CD4-positive, CD25-positive, alpha-beta regulatory T cell (primary cell): Measurements from ENCODE around the gene RPS6KA2. TPM values are rescaled to one million over a fixed set of nuclear protein-coding genes. Genes with fewer than 3 reads are reported as not detected.
A peak's percentile ranks its signal among the peaks of the same experiment; 100 is the strongest.
"Not testable (repeated sequence)": the region's sequence is repeated elsewhere in the genome, so short reads cannot be mapped to it uniquely, and the experiment has no call there.

Source experiments
- ATAC-seq, 2 donors: fragments of 150-1000 bp; cut with Tn5 transposase; one replicate each; pipeline ENCODE4 v1.10.0; 2021; ENCODE audit warnings: low read depth in 2 of 2, moderate number of reproducible peaks in 2 of 2, moderate library complexity in 1 of 2
- DNase-seq, 3 donors: peaks; one replicate each; pipeline versions ENCODE4 v3.0.0 to v3.0.0-alpha.2; 2012 to 2022; ENCODE audit warnings: mixed read lengths in 1 of 3
- H3K27ac ChIP-seq: one replicate; pipeline ENCODE4 v1.7.0; 2013; ENCODE audit warnings: mild to moderate bottlenecking, low read length; ENCODE audit not compliant: insufficient read depth, poor library complexity, severe bottlenecking
- H3K27me3 ChIP-seq: one replicate; pipeline ENCODE4 v1.7.0; 2013; ENCODE audit warnings: low read length; ENCODE audit not compliant: control insufficient read depth, insufficient read depth
- H3K36me3 ChIP-seq: one replicate; pipeline ENCODE4 v1.7.0; 2013; ENCODE audit warnings: mild to moderate bottlenecking, low read length, moderate library complexity; ENCODE audit not compliant: control insufficient read depth, insufficient read depth
- H3K4me1 ChIP-seq: 2 replicates; pipeline ENCODE4 v1.7.0; 2013; ENCODE audit warnings: mild to moderate bottlenecking, low read length; ENCODE audit not compliant: insufficient read depth, control insufficient read depth, poor library complexity, severe bottlenecking
- H3K4me3 ChIP-seq: one replicate; pipeline ENCODE4 v1.7.0; 2013; ENCODE audit warnings: low read depth, mild to moderate bottlenecking, low read length, moderate library complexity
- H3K9me3 ChIP-seq, 2 experiments: 1 replicate in 1 of 2; 2 replicates in 1 of 2; pipeline ENCODE4 v1.7.0; 2013; ENCODE audit warnings: low read length in 2 of 2, mild to moderate bottlenecking in 1 of 2, moderate library complexity in 1 of 2; ENCODE audit not compliant: control insufficient read depth in 2 of 2
- H3K27ac Mint-ChIP-seq, 3 donors: one replicate each; pipeline ENCODE4 v1.8.0; 2020 to 2022; ENCODE audit warnings: mild to moderate bottlenecking in 3 of 3, mixed read lengths in 3 of 3, moderate library complexity in 2 of 3
- H3K27me3 Mint-ChIP-seq: one replicate; pipeline ENCODE4 v1.8.0; 2022; ENCODE audit warnings: mild to moderate bottlenecking, mixed read lengths
- H3K36me3 Mint-ChIP-seq: one replicate; pipeline ENCODE4 v1.8.0; 2020; ENCODE audit warnings: mixed read lengths
- H3K4me1 Mint-ChIP-seq, 4 donors: one replicate each; pipeline ENCODE4 v1.8.0; 2020 to 2022; ENCODE audit warnings: mixed read lengths in 4 of 4, mild to moderate bottlenecking in 1 of 4
- H3K4me3 Mint-ChIP-seq, 4 donors: one replicate each; pipeline ENCODE4 v1.8.0; 2020 to 2022; ENCODE audit warnings: mild to moderate bottlenecking in 4 of 4, mixed read lengths in 4 of 4, moderate library complexity in 3 of 4
- H3K9me3 Mint-ChIP-seq, 7 donors: one replicate each; pipeline ENCODE4 v1.8.0; 2020 to 2022; ENCODE audit warnings: mixed read lengths in 7 of 7, mild to moderate bottlenecking in 3 of 7, moderate library complexity in 2 of 7
- polyA plus RNA-seq, 4 donors: library from polyadenylated mRNA; unstranded; fragments of 300-500 nt; fragmentation: Illumina TruSeq; gene quantifications; one replicate each; pipeline ENCODE4 v1.2.3, GENCODE V29; 2021
- total RNA-seq: library from RNA; stranded (reverse); gene quantifications from one replicate; pipeline ENCODE4 v1.2.3, GENCODE V29; 2022

The RPS6KA2 gene
- total and polyA plus RNA-seq, 5 donors from 2014 or later = 3.3 to 7.4 (median 5.2) TPM

DNA sequence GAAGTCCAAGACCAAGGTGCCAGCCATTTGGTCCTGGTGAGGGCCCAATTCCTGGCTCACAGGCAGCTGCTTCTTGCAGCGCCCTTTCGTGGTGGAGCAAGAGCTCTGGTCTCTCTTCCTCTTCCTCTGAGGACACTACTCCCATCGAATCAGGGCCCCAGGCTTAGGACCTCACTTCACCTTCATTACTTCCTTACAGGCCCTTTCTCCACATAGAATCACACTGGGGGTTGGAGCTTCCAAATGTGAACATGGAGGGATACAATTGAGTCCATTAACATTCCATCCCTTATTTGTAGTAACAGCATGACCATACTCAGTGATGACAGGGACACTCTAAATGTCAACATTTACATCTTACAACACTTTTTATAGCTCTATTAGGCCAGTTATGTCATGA, 42.9 kb downstream of the RPS6KA2 start:
- Mint-ChIP-seq H3K4me3 (no peak overlapping the region), H3K36me3 (peaks cover under 1% of the 10 kb centered on the region), H3K9me3 (no peaks in the 10 kb centered on the region), H3K27me3 (peaks cover 4% of the 10 kb centered on the region), H3K4me1 (peaks cover 0 to 11% (median 6%) of the 10 kb centered on the region in 4 donors), H3K27ac (peak overlapping the region in 1 of 3 donors; percentile 21)
- Histone ChIP-seq H3K4me3 (no peak overlapping the region), H3K9me3 (no peaks in the 10 kb centered on the region), H3K27ac (no peak overlapping the region), H3K36me3 (no peaks in the 10 kb centered on the region), H3K4me1 (no peaks in the 10 kb centered on the region), H3K27me3 (no peaks in the 10 kb centered on the region)
- DNase-seq (no peak), ATAC-seq (no peak)

DNA sequence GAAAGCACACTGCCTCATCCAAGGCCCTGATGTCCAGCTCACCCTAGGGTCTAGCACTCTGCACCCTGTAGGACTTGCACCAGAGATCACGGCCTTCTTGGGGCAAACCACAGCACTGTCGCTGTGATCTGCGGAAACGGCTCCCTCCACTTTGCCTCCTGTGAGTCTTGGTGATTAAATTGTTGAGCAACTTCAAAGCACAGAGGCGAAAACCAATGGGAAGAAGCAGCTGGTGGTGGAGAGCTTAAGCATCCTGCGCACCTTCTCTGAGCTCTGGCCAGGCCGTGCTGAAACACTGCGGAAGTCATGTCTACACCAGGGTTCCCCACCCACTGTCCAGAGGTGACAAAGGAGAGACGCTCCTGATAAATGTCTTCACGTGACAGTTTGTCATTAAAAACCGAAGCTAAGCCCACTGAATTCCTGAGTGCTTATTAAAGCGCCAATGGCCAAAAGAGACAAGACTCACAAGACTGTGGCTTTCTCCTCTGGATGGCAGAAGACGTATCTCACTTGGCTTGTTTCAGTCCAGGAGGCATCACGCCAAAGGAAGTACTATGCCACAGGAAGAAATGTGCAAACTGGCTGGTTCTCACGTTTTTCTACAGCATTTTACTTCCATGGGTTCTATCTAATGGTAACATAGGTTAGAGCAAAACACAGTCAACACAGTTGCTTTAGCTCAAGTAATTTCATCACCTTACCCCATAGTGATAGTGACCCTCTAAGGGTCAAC, 43.7 kb downstream of the RPS6KA2 start:
- H3K27ac Mint-ChIP-seq = peak overlapping the region in 1 of 3 donors; percentile 21
- peaks cover 0 to 4% (median 2%) of the 10 kb centered on the region in 4 donors for H3K4me1 Mint-ChIP-seq
- no peaks in the 10 kb centered on the region for H3K36me3 ChIP-seq
- DNase-seq = no peak
- H3K27me3 Mint-ChIP-seq = peaks cover 4% of the 10 kb centered on the region
- no peak for ATAC-seq
- H3K9me3 ChIP-seq = no peaks in the 10 kb centered on the region
- no peaks in the 10 kb centered on the region for H3K9me3 Mint-ChIP-seq
- peaks cover 7% of the 10 kb centered on the region for H3K36me3 Mint-ChIP-seq
- H3K4me1 ChIP-seq = no peaks in the 10 kb centered on the region
- H3K4me3 ChIP-seq = no peak overlapping the region
- H3K27ac ChIP-seq = no peak overlapping the region
- no peaks in the 10 kb centered on the region for H3K27me3 ChIP-seq
- H3K4me3 Mint-ChIP-seq = no peak overlapping the region

DNA sequence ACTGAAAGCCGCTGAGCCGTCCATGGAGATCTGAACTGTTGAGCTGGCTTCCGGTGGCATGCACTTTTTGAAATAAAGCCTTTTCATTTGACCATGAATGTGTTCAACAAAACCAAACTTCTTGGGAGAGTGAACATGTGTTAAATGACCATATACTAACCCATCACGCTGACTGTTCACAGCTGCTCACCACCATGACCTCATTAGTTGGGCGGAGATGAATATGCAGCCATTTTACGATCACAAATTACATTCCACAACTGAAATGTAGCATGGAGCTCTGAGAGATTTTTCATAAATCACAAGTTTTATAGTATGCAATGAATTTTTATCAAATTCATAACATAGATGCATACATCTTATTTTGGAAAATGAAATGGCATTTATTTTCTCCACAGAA, 44.8 kb downstream of the RPS6KA2 start:
- Mint-ChIP-seq H3K27ac (no peak overlapping the region), H3K9me3 (peaks cover 0 to 7% (median 1%) of the 10 kb centered on the region in 7 donors), H3K27me3 (peaks cover 4% of the 10 kb centered on the region), H3K4me3 (no peak overlapping the region), H3K36me3 (peaks cover 12% of the 10 kb centered on the region), H3K4me1 (peaks cover 0 to 4% (median 2%) of the 10 kb centered on the region in 4 donors)
- H3K4me1 ChIP-seq = no peaks in the 10 kb centered on the region
- no peaks in the 10 kb centered on the region for H3K36me3 ChIP-seq
- DNase-seq (no peak), ATAC-seq (no peak)
- H3K4me3 ChIP-seq = no peak overlapping the region
- H3K27ac ChIP-seq = no peak overlapping the region
- H3K9me3 ChIP-seq = no peaks in the 10 kb centered on the region
- no peaks in the 10 kb centered on the region for H3K27me3 ChIP-seq

GRCh38 chr6:166581801-166582200, 45.2 kb downstream of the RPS6KA2 start:
- not testable (repeated sequence) for DNase-seq, H3K27me3 Mint-ChIP-seq, ATAC-seq, H3K9me3 ChIP-seq, H3K4me1 ChIP-seq, H3K4me3 Mint-ChIP-seq, H3K4me3 ChIP-seq, H3K27me3 ChIP-seq, H3K27ac ChIP-seq, H3K27ac Mint-ChIP-seq, H3K36me3 ChIP-seq, H3K4me1 Mint-ChIP-seq
- Mint-ChIP-seq H3K9me3 (peaks cover 0 to 11% (median 2%) of the 10 kb centered on the region in 7 donors), H3K36me3 (peaks cover 12% of the 10 kb centered on the region)

DNA sequence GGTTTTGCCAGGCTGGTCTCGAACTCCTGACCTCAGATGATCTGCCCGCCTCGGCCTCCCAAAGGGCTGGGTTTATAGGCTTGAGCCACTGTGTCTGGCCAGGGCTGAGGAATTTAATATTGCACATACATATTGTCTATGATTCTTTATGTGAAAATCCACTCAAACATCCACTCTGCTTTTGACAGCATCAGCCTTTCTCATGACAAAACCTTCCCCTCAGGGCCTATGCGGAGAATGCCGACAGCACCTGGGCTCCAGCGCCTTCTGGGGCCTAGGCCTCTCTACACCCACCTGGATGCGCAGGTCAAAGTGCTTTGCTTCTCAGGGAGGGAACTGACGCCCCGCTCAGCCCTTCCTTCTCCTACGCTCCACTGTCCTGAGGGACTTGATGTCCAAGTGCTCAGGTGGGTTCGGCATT, 46.0 kb downstream of the RPS6KA2 start:
- no peaks in the 10 kb centered on the region for H3K4me1 ChIP-seq
- Mint-ChIP-seq H3K4me1 (peaks cover 0 to under 1% (median 0%) of the 10 kb centered on the region in 4 donors), H3K4me3 (no peak overlapping the region), H3K27ac (no peak overlapping the region), H3K36me3 (peaks cover 17% of the 10 kb centered on the region), H3K27me3 (peaks cover under 1% of the 10 kb centered on the region), H3K9me3 (peaks cover 0 to 16% (median 2%) of the 10 kb centered on the region in 7 donors)
- no peak overlapping the region for H3K4me3 ChIP-seq
- no peak overlapping the region for H3K27ac ChIP-seq
- no peak for ATAC-seq
- H3K36me3 ChIP-seq = no peaks in the 10 kb centered on the region
- H3K27me3 ChIP-seq = no peaks in the 10 kb centered on the region
- no peaks in the 10 kb centered on the region for H3K9me3 ChIP-seq
- DNase-seq = no peak

GRCh38 chr6:166580076-166581050, 46.7 kb downstream of the RPS6KA2 start:
- Mint-ChIP-seq H3K4me3 (no peak overlapping the region), H3K9me3 (peaks cover 0 to 17% (median 2%) of the 10 kb centered on the region in 7 donors), H3K27ac (no peak overlapping the region), H3K4me1 (peaks cover 0 to 2% (median 0%) of the 10 kb centered on the region in 4 donors), H3K36me3 (peaks cover 17% of the 10 kb centered on the region), H3K27me3 (no peaks in the 10 kb centered on the region)
- Histone ChIP-seq H3K4me3 (no peak overlapping the region), H3K4me1 (no peaks in the 10 kb centered on the region), H3K27ac (no peak overlapping the region), H3K9me3 (no peaks in the 10 kb centered on the region), H3K36me3 (no peaks in the 10 kb centered on the region), H3K27me3 (no peaks in the 10 kb centered on the region)
- DNase-seq (no peak), ATAC-seq (no peak)

- Mint-ChIP-seq H3K36me3 (peaks cover 23% of the 10 kb centered on the region), H3K27me3 (no peaks in the 10 kb centered on the region), H3K27ac (no peak overlapping the region), H3K4me3 (no peak overlapping the region), H3K4me1 (peaks cover 0 to 2% (median 0%) of the 10 kb centered on the region in 4 donors), H3K9me3 (peaks cover 0 to 18% (median 2%) of the 10 kb centered on the region in 7 donors)
- H3K9me3 ChIP-seq = no peaks in the 10 kb centered on the region
- no peaks in the 10 kb centered on the region for H3K4me1 ChIP-seq
- no peaks in the 10 kb centered on the region for H3K27me3 ChIP-seq
- DNase-seq (no peak), ATAC-seq (no peak)
- no peaks in the 10 kb centered on the region for H3K36me3 ChIP-seq
- no peak overlapping the region for H3K27ac ChIP-seq
- no peak overlapping the region for H3K4me3 ChIP-seq
These were observed 47.7 kb downstream of the RPS6KA2 start for GRCh38 chr6:166579237-166579850.
